Measurements from ENCODE around the gene IWS1.
"Not testable (repeated sequence)": the region's sequence is repeated elsewhere in the genome, so short reads cannot be mapped to it uniquely, and the experiment has no call there.

The IWS1 gene

DNA sequence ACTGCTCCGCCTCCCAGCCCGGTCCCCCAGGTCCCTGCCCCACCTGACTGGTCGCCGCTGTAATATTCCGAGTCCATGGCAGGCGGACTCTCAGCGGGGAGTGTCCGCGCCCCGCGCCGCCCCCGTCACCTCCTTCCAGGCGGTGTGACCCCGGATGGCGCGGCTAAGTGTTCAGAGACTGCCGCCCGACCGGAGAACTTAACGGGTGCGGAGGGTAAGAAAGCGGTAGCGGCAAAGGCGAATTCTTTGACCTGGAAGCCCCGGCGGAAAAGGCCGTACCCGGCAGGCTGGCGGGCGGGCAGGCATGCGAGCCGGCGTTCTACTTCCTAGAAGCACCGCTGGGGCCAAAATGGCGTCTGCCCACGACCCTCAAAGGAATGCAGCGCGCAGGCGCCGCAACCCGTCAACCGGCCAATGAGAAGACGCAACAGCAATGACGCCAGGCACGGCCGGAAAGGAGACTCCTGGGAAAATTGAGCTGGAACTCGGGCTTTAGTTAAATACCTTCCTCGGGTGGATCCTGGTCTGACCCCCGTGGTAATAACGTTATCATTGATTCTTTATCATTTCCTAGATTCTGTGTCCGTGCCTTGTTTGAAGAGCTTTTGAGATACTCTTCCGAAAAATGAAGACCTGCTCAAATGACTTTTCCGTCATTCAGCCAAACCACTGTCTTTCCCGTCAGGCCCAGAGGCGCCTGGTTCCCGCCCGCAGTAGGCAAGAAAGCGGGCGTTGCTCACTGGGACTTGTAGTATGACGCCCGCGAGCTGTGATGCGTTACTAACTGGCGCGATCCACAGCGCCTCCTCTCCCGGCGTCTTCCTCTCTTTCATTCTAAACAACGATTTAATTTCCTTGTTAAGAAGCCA lies at the start of gene IWS1:
IWS1 (minus strand) TSS at position 358 of the 869 bp plus-strand sequence; CDS start at position 77, 281 bp downstream.
- peak; percentile 94 for DNase-seq (ENCODE audit: low read depth)

DNA sequence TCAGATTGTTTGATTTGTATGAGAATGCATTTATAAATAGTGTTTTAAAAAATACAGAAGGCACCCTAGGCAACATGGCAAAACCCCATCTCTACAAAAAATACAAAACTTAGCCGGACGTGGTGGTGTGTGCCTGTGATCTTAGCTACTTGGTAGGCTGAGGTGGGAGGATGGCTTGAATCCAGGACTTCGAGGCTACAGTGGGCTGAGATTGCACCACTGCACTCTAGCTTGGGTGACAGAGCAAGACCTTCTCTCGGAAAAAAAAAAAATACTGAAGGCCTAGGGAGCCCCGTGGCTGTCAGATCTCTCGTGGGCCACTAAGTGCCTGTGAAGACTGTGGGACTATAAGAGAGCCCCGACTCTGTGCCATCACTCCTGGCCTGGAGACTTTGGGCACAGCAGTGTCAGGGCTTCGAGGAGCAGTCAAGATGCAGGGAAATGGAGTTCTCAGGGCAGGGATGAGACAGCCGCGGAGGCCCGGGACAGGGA lies 49.7 kb upstream of the IWS1 start:
- peak; percentile 36 for DNase-seq (ENCODE audit: low read depth)

DNA sequence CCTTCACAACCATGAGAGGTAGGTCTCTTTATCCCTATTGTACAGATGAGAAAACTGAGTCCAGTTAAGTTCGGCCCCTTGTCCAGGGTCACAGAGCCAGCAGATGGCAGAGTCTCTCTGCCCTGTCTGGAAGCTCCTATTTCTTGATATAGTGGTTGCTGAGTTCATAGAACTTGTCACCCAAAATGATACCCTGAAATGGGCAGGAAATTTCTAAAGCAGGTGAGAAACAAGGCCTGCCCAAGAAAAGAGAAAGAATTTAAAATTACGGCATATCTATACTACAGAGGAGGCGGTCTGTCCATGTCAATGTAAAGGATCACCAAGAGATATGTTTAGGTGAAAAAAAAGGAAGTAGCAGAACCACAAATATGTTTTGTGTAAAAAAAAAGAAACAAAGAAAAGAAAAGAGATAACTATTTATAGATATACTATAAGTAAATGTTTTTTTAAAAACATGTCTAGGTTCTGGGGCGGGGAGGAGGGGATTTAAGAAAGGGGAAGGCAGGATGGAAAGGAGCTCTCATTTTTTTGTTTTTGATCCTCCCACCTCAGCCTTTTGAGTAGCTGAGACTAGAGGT lies 49.0 kb upstream of the IWS1 start:
- no peak for DNase-seq (ENCODE audit: low read depth)

DNA sequence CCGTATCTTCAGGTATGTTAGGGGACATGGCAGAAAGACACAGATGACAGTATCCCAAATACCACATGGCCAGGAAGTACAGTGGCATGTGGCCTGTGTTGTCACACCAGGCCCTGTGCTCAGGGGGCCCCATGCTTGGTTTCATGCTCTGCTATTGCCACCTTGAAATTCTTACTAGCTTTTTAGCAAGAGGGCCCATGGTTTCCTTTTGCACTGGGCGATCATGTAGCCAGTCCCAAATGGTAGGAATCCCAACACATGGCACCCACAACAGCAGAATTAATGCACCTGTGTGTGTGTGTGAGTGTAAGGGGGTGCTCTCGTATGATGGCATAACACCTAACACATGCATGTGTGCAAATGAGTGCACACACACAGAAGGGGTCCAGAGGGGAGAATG lies 48.4 kb upstream of the IWS1 start:
- no peak for DNase-seq (ENCODE audit: low read depth)

DNA sequence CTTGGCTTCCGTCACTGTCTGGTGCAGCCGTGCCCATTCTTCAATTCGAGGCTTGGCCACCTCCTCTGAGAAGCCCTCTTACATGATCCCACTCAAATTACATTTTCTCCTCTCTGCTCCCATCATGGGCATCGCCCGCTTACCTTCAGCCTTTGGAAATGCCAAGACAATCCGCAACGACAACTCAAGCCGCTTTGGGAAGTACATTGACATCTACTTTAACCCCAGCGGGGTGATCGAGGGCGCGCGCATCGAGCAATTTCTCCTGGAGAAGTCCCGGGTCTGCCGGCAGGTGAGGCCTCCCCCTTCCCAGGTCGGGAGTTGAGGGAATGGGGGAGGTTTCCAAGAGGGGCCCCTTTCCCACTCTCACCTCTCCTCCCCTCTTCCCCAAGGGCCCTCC lies 47.5 kb upstream of the IWS1 start:
- no peak for DNase-seq (ENCODE audit: low read depth)

DNA sequence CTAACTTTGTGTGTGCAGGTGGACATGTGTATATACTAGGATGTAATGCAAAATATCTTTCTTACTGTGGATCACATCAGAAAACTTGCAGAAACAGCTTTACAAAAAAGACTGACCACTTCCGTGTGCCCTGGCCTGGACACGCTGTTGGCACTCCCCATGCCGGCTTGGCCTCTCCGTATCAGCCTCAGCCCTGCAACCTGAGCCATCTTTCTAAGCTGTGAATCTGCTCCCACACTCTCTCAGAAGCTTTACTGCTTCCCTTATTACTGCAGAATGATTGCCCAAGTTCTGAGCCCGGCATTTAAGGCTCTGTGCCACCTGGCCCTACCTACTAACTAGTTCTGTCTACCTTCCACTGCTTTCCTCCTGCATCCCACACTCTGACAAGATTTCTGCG lies 47.0 kb upstream of the IWS1 start:
- no peak for DNase-seq (ENCODE audit: low read depth)

DNA sequence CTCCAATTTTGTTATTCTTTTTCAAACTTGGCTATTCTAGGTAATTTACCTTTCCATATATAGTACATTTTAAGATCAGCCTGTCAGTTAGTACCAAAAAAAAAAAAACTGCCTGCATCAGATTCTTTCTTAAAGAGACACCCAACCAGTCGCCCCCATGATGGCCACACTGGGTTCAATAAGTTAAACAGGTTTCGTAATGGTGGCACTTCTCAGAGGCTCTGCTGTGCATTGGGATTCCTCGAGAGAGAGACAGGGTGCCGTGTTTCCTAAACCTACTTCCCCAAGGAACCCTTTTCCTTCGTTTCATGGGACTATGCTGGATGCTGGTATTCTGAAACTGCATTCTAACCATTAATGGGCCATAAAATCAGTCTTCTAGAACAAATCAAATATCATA lies 46.6 kb upstream of the IWS1 start:
- no peak for DNase-seq (ENCODE audit: low read depth)

DNA sequence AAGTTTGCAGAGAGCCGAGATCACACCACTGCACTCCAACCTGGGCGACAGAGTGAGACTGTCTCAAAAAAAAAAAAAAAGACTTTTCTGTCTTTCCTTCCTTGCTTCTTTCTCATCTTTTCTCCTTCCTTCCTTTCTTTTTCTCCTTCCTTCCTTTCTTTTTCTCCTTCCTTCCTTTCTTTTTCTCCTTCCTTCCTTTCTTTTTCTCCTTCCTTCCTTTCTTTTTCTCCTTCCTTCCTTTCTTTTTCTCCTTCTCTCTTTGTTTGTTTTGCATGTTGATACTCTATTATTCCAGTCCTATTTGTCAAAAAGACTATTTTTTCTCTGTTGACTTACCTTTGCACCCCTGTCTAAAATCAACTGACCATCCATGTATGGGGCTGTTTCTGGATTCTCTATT lies 46.1 kb upstream of the IWS1 start:
- not testable (repeated sequence) for DNase-seq (ENCODE audit: low read depth)

DNA sequence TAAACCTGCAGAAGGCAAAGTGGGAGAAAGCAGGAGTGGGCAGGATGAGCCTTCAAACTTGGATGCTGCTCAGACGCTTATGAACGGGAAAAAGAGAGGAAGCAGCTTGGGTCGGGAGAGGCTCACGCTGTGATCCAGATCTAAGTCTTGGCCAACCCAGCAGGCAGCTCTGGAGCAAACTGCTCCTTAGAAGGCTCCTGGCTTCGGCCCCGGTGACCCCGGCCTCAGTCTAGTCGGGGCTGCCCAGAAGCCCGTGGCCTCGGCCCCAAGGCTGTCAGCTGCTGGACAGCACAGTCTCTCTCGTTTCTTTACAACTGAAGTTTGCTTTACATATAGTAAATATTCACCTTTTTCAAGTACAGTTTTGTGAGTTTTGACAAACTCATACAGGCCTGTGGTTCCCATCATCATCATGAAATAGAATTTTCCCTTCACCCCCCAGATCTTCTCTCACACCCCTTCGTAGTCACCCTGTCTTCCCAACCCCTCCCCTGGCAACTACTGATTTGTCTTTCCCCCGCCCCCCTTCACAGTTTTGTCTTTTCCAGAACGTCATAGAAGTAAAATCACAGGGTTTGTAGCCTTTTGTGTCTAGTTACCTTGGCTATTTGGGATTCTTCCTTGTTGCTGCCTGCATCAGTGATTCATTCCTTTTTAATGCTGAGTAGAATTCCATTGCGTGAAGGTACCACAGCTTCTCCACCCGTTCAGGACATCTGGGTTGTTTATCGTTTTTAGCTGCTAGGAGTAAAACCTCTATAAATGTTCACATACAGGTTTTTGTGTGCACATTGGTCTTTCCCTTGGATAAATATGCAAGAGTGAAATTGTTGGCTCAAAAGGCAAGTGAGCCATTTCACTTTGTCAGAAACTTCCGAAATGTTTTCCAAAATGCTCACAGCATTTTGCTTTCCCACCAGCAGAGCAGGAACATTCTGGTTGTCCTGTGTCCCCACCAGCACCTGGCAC lies 44.3 kb upstream of the IWS1 start:
- peak; percentile 12 for DNase-seq (ENCODE audit: low read depth)

DNA sequence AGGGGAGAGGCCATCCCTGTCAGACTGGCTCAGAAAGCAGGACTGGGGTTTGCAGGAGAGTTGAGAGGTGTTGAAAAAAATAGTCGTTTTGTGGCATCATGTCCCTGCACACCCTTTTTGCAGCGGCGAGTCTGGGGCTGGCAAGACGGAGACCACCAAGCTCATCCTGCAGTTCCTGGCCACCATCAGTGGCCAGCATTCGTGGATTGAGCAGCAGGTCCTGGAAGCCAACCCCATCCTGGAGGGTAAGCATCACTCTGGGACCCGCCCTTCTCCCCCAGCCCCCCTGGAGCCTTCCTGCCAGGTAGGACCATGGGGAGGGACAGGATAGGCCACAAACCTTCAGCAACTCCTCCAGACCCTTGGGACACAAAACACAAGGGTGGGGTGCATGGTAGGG lies 43.4 kb upstream of the IWS1 start:
- no peak for DNase-seq (ENCODE audit: low read depth)

DNA sequence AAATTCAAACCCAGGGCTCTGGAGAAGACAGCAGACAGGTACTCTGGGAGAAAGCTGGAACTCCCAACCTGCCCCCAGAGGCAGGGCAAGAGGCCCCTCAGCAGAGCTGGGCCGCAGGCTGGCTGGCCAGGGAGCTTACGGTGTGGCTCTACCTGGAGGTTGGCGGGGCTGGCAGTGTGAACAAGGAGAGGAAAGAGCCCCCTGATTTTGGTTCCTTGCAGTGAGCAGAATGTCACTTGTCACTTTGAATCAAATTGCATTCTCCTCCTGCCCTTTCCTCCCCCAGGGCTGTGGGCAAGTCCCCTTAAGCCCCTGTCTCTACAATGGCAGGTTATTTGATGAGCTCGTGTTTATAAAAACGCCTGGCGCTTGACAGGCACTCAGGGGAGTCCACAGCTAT lies 41.8 kb upstream of the IWS1 start:
- no peak for DNase-seq (ENCODE audit: low read depth)

DNA sequence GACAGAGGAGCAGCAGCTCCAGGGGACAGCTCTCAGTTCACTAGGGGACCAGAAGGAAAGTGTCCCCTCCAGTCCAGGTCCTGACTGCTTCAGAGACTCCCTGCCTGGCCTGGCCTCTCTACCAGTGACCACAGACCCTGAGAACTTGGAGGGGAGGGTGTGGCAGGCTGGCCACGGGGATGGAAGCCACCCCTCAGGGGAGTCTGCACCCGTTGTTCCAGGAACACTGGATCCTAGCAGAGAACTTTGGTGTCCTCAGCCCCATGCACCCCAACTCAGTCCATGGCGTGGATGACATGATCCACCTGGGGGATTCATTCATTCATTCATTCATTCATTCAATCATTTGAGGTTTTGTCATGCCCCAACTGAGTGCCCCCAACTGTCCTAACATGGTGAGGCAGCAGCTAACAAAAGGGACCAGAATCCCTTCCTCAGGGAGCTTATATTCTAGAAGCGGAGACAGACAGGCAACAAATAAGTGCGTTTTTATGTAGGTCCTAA lies 41.1 kb upstream of the IWS1 start:
- no peak for DNase-seq (ENCODE audit: low read depth)

DNA sequence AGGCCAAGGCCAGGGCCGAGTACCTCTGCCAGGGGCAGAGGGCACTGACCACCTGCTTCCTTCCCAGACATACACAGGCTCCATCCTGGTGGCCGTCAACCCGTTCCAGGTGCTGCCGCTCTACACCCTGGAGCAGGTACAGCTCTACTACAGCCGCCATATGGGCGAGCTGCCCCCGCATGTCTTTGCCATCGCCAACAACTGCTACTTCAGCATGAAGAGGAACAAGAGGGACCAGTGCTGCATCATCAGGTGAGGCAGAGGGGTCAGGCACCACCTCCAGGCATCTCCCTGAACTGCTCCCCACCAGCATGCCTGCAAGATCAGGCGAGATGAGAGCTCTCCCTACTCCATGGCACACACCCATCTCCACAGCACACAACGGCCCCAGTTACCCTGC lies 40.3 kb upstream of the IWS1 start:
- DNase-seq (ENCODE audit: low read depth): no peak

DNA sequence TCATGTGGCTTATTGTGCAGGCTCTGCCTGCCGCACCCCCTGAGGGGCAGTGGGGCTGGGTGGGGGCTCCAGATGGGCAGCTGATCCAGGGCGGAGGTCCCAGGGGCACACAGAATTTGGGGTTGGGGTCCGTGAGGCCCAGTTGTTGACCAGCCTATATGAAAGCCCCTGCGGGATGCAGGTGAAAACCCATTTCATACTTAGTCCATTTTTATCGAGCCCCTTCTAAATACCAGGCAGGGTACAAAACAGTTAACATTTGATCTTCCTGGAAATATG lies 39.8 kb upstream of the IWS1 start:
- DNase-seq (ENCODE audit: low read depth): no peak

DNA sequence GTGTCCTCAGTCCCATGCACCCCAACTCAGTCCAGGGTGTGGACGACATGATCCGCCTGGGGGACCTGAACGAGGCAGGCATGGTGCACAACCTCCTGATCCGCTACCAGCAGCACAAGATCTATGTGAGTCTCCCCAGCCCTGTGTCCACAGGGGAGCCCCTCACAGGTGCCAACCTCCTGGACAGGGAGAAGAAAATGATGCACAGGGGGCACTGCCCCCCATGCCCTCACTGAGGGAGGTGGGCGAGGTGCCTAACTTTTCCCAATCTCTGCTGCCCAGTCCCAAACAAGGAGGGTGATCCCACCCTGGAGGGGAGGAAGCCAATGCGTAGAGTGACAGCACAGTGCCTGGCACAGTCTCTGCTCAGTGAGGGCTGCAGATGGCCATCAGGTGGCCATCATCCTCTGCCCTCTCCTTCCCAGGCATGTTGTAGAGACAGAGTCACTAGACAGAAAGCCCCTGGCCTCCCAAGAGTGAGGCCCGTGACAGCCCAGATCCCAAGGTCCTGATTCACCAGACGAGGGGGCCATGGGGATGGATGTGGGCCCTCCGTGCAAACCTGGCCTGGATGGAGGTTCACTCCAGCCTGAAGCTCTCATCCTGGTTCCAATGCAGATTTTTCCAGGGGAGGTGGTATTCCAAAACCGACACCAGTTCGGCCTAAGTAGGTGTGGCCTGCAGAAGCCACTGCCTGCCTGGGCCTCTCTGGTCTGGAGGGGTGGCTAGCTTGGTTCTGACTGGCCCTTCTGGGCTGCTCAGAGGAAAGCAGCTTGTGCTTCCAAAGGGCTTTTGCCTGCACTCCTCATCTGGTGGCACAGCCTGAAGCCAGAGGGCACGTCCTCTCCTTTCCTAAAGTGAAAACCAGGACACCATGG lies 39.2 kb upstream of the IWS1 start:
- no peak for DNase-seq (ENCODE audit: low read depth)

DNA sequence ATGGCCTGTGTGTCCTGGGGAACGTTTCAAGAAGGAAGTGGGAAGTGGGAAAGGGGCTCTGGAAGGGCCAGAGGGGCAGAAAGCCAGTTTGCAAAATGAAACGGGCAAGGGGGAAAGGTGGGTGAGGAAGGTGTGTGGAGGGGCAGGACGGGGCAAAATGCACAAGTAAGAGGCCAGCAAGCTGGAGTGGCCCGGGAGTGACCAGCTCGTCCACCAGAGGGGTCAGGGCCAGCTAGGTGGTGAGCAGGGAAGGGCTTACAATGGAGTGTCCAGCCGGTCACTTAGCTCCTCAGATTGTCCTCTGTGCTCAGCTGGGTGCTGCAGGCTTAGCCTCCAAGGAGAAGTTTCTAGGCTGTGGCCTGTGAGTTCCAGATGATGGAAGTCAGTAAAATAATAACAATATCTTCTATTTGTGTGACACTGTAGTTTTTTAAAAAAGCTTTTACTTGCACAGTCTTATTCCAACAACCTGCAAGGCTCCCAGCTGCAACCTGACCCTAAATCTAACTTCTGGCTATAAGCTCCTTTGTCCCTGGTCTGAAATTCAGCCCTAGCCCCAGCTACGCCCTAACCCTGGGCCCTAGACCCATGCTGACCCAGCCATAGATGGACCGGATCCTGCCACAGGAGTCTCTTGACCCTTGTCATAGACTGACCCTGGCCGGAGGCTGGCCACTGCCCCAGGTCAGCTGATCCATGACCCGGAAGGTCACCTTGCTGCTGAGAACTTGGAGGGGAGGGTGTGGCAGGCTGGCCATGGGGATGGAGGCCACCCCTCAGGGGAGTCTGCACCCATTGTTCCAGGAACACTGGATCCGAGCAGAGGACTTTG lies 38.4 kb upstream of the IWS1 start:
- no peak for DNase-seq (ENCODE audit: low read depth)

DNA sequence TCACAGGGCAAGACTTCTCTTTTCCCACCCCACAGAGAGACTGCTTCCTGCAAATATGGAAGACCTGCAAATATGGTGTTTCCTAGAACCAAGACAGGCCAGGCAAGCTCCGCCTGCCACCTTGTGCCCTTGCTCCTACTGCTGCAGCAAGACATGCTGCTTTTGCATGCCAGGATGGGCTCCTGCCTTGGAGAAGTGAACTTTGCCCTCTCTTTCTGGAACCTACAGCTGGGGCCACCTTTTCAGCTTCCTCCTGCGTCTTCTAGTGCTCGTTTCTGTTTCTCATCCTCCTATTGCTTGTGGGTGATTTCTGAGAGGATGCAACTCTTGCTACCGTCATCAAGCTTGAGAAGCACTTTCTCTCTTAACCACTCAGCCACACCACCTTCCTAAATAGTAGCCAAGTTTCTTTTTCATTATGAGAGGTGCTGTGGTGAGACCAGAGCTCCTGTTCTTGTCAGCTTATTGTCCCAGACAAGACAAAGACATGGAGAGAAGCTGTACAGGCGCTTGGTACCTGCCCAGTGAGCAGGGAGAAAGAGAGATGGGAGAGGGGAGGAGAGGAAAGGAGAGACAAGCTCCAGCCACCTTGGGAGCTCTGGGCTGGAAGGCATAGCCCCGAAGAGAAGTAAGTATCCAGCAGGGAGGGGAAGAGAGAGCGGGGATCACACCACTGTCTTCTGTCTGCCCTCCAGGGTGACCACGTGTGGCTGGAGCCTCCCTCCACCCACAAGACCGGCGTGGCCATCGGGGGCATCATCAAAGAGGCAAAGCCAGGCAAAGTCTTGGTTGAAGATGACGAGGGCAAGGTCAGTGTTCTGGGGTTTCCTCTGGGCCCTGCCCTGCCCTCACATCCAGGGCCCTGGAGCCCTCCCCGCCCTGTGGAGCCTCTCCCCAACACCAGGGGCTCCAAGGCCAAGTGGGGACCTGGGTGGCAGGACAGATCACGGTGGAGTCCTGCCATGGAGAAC lies 37.5 kb upstream of the IWS1 start:
- no peak for DNase-seq (ENCODE audit: low read depth)

DNA sequence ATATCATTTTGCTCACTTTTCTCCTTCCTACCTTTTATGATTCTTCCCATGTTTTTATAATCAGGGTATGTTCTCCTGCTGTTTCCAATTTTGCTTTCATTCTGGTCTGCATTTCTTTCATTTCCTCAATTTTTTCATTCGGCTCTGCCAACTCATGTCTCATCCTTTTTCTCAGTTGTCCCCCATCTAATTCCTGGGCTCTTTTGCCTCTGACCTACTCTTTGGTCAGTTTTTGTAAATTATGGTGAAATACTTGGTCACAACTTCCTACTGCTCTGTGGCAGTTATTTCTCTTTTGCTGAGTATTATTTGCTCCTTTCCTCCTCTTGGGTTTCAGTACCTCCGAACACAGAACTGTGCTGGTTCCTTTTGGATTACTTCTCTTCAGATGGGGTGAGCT lies 36.6 kb upstream of the IWS1 start:
- DNase-seq (ENCODE audit: low read depth): no peak

DNA sequence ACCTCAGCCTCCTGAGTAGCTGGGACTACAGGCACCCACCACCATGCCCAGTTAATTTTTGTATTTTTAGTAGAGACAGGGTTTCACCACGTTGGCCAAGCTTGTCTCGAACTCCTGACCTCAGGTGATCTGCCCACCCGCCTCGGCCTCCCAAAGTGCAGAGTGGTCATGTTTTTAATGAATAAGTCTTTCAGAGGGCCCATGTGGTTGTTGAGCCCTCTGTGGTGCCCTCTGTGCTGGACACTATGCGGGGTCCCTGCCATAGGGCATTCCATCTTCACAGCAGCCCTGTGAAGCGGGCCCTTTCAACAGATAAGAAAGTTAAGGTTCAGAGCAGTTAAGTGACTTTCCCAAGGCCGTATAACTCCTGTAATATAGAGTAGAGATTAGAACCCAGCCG lies 35.1 kb upstream of the IWS1 start:
- DNase-seq (ENCODE audit: low read depth): no peak

DNA sequence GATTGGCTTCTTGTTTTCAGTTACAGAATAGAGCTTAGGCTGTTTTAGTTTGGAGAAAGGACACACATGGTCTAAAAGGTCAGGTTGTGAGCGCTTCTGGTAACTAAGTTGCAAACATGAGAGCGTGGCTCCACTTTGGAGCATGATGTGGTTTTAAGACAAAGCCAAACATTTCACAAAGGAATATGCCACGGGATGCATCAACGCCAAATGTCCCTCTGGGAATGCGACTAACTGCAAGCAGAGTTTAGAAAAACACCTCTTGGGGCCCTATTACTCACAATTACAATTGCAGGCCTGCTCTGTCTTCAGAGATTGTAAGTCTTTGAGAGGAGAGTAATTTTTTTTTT lies 34.6 kb upstream of the IWS1 start:
- DNase-seq (ENCODE audit: low read depth): no peak

All from amniotic epithelial cell (primary cell).